ENCODE results near the gene TMEM163.

TMEM163 gene

DNA sequence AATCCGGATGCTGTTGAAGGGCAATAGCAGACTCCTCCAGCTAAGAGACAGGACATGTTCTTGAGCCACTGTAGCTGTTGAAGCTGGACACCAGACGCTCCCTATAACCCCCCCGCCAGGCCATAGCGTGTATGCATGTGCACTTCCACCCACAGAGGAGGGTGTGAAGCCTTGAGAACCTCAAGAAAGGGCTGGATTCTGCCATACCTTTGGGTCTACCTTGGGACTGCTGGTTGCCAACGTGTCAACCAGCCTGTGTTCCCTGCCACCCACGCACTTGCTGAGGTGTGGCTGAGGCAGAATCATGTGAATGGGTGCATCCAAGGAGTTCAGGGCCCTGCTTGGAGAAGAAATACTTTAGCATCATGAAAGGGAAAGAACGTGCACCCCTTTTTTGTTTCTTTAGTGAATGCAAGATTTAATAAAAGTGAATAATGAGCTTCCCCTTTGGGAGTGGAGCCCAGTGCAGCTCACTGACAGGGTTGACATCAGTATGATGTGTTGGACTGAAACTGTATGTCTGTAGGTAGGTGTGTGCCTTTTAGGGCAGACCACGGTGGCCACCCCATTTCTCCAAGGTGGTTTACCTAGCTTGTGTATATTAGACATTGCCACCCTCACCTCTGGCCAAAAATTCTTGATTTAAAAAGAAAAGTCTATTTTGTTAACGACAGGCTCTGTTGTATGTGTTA, 266.6 kb downstream of the TMEM163 start:
- no peak for DNase-seq

DNA sequence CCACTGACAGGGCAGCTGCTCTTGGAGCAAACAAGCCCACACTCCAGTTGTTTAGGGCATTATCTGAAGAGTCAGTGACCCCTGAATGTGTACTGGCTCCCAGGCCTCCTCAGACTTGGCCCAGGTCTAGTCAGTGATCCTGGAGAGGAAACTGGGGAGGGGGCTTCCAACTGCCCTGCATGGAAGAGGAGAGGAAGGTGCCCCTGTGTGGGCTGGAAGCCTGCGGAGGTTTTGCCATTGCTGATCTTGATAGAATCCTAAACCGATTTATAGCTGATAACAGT, 267.5 kb downstream of the TMEM163 start:
- no peak for DNase-seq

DNA sequence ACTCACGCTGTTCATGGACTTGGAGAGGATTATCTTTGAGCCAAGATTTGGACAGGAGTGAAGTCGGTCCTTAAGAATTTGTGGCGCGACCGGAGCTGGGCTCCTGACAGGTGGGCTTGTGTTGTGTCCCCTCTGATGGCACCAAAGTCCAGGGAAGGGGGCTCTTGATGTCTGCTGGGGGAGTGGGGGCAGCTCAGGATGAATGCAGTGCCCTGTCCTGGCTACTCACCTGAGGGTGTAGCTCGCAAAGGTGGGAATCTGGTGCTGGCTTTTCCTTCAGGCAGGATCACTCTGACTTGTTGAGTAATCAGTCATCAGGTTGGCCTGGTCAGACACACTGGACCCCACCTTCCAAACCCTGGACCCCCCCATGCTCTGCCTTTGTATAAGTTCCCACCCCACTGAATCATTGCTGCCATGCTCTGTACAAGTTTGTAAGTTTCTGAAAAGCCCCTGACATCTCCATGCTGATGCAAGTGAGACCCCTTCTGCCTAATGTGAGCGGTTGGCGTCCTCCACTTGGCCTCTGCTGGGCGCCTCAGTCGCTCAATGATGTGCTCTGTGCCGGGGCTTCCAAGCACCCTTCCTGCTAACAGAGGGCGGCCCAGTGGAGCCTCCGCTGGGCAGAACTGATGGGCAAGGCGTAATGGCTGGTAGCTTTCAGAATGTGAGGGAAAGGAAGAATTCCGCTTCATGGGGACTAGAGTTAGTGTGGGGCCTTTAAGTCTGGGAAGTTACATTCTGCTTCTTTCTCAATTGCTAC, 268.9 kb downstream of the TMEM163 start:
- no peak for DNase-seq

DNA sequence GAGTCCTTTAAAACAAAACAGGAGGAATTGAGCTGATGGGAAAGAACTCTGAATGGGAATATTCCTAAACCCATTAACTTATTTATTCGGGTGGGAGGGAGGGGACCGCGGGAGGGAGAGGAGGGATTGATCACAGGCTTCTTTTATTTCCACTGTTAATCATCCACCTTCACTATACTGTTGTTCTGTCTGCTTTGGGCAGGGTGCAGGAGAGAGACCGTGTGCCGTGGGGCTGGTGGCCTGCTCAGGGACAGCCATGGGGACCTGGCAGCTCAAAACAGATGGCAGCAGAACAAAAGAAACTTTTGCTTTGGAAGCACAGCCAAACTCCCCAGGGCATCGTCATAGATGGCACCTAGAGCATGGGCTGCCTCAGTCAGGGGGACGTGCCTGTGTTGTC, 269.6 kb downstream of the TMEM163 start:
- no peak for DNase-seq

DNA sequence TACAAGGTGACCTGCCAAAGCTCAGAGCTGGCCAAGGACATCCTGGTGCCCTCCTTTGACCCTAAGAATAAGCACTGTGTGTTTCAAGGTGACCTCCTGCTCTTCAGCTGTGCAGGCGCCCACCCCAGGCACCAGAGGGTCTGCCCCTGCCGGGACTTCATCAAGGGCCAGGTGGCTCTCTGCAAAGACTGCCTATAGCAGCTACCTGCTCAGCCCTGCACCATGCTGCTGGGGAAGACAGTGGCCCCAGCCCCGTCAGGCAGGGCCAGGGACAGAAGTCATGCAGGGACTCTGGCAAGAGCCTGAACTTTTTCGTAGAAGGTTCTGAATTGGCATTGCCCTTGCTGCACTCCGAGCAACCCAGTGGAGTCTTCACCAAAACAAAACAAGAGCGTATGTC, 270.1 kb downstream of the TMEM163 start:
- DNase-seq, result no peak

DNA sequence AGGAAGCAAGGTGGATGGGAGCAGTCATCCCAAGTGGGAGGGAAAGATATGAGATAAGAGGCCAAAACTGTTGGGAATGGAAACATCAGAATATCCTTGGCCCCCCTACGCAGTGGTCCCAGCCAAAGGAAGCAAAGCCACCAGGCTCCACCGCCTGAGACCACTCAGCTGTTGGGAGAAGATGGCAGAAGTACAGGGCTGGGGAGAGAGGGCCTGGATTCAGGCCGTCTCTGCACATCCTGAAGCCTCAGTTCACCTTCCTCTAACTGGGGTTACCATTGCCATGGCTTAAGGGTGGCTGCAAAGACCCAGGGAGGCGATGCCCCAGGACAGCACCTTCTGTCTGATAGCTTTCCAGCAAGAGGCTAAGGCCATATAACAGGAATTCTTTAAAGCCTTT, 271.1 kb downstream of the TMEM163 start:
- DNase-seq, result no peak

DNA sequence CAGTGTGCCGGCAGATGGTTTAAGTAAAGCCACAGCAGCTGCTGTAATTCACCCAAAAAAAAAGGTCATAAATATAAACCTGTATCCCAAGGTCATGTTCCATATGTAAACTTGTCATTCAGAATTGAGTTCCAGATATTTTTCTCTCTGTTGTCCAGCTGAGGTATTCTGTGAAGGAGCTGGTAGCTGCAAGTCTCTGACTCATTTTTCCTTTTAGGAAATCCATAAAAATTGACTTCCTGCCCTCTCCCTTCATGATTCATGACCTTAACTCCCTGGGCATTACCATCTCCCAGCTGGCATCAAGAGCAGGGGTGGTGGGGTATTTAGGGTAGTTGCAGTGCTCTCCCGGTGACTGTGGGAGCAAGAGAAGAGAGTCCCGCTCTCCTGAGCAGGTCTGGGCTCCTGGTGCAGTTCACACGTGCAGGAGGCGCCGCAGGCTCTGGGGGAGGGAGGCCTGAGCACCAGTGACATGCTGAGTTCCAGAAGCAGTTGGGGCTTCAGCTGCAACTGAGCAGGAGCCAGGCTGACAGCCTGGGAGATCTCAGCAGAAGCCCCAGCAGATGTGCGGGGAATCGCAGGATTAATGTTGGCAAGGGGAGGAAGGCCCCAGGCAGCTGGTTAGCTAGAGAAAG, 272.3 kb downstream of the TMEM163 start:
- no peak for DNase-seq

DNA sequence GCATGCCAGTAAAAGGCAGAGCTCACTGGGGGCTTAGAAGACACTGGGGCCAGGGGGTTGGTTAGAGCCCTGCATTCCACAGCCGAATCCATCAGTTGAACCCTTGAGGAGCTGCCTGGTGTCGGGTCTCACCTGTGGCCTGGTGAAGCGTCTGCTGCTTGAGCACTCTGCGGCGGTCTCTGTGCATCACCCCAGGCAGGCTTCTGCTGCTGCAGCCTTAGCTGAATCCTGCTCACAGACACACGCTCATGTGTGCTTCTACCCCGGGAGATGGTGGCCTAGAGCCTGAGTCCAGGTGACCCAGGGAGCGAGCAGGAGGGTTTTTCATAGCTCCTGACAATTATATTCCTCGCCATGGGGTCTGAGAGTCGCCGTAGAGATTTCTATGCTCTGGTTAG, 272.8 kb downstream of the TMEM163 start:
- DNase-seq, result no peak

DNA sequence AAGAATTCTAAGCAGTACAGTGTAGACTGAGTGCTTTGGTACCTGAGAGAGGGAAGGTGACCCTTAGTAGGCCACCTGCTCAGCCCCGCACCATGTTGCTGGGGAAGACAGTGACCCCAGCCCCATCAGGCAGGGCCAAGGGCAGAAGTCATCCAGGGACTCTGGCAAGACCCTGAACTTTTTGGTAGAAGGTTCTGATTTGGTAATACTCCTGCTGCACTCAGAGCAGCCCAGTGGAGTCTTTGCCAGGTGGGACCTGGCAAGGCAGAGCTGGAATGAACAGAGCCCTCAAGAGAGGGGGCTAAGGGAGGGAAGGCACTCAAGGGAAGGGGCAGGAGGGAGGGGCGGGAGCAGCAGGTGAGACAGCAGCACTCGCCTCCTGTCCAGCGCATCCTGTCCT, 273.7 kb downstream of the TMEM163 start:
- DNase-seq, result no peak

DNA sequence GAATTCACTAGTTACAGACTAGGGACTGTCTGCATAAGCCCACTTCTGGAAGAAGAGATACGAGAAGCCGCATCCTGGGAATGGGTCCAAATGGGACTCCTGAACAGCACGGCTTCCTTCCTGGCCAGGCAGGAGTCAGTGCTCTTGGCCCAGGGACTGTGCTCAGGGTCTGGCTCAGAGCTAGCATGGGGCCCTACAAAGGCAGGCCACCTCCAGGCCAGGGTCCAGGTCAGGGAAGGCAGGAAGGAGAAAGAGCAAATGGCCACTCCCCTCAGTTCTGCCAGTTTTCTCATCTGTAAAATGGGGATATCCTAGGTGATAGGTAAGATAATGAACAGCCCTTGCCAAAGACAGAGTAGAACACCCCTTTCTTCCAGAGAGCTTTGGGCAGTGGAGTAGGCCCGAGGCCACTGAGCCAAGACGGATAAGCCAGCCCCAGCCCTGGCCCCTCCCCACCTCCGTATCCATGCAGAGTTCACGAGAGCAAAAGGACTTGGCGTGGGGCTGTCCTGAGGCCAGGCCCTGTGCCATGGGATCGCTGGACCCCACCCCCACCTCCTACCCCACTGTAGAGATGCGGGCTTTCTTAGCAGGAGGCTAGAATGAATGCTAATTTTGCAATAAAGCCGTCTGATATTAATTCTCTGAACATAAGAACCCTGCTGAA, 274.9 kb downstream of the TMEM163 start:
- no peak for DNase-seq

DNA sequence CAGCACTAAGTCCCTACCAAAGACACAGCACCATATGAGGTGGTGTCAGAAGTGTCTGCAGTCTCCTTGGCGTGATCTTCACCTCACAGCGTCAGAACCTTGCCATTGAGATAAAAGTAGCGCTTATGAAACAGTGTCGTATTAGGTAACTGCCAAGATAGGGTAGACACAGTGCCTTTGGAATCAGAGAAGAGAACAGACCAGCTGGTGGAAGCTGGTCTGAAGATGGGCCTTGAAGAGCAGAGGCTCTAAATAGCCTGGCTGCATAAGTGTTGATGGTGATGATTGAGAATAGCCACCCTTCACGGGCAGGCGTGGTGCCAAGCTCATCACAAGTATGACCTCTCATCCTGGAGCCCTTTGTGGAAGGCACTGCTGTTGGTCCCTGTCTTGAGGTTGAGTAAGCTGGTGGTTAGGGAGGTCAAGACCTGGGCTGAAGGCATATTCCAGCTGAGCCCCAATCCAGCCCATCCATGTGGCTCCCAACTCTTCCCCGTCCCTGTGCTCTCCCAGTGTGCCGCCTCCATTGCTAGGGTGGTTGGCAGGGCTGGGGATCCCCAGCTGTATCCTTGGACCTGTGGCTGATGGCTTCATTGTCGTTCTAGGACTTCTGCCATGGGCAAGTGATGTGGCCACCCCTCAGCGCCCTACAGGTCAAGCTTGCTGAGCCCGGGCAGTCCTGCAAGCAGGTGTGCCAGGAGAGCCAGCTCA, 277.5 kb downstream of the TMEM163 start:
- no peak for DNase-seq

DNA sequence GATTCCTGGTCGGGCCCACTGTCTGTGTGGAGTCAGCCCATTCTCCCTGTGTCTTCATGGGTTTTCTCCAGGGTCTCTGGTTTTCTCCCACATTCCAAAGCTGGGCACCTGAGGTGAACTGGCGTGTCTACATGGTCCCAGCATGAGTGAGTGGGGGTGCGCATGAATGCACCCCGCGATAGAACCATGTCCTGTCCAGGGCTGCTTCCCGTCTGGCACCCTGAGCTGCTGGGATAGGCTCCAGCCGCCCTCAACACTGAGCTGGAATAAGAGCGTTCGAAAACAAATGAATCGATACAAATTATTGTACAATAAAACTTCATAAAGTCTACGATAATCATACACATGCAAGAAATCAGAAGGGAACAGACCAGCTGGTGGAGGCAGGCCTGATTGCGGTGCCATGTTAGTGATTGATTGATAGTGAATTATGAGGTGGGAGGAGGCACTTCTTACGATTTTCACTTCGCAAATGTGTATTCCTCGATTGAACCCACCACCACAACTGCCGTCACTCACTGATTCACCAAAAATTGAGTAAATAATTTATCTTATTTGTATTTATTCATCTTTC, 278.4 kb downstream of the TMEM163 start:
- DNase-seq, result no peak

DNA sequence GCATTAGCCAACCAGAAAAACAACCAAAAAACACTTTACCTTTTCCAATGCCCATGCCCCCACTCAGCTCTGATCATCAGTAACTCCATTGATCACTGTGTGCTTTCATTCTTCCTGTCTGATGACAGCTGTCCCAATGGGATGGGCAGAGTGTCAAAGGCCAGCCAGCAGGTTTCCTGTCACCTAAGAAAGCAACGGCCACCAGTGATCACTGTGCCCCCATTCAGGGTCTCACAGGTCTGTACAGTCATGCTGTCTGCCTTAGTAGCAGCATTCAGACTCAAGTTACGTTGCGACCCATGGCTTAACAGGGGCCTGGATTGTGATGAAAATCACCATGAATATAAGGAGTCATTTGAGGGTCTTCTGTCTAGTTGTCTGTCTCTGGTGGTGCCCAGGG, 280.4 kb downstream of the TMEM163 start:
- no peak for DNase-seq

DNA sequence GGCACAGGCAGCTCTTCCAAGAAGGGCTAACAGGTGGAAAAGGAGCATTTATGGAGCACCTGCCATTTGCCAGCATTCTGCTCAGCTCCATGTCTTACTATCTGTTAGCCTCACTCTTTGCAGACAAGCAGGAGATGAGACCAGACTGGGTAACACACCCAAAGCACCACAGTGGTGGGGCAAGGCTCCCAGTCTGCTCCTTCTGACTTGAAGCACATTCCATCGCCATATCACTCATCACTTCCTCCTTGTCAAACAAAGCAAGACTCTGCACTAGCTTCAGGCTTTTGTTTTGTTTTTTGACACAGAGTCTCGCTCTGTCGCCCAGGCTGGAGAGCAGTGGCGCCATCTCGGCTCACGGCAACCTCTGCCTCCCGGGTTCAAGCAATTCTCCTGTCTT, 282.1 kb downstream of the TMEM163 start:
- DNase-seq, result no peak

DNA sequence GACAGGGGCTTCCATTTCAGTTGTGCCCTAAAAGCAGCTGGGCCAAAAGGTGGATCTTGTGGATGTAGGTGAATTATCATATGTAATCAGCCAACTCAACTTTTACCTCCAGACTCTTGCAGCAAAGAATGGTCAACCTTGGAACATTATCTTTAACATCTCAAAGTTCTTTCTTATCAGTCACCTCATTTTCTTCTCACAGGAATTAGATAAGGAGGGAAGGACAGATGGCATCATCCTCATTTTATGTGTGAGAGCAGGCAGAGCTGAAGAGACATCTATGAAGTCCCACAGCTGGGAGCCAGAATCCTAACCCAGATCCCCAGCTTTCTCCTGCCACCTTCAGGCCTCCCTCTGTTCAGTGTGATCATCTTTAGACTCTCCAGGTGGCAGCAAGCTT, 282.9 kb downstream of the TMEM163 start:
- DNase-seq, result no peak

DNA sequence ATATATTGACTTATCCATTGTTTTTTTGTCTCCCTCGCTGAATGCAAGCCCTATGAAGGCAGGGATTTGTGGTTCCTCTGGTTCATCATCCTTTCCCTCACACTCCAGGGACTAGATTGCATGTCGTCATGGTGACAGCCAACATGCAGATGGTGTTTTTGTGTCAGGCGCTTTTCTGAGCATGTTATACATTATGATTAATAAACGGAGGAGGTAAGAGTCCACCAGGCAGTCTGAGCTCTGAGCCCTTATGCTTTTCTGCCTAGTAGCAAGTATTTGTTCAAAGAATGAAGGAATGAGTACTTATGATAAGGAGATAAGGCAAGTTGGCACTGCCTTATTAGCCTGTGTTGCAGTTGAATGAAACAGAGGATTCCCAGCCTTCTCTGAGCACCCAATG, 283.3 kb downstream of the TMEM163 start:
- no peak for DNase-seq

DNA sequence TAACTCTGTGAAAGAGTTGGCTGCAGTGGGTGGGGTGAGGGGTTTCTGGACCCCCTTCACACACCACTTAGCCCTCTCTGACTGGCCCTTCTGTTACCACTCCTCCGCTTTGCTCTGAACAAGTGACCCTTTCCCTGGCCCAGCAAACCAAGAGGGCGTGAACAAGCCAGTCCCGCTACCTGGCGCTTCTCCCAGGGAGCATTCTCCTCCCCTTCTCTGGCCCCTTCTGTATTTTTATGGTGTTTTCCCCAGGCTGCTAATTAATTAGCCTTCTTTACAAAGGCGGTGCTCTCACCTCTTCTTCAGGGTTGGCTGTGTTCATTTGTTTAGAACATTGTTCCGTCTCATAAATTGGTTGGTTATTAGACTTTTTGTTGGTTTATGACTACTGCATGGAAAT, 284.8 kb downstream of the TMEM163 start:
- no peak for DNase-seq

DNA sequence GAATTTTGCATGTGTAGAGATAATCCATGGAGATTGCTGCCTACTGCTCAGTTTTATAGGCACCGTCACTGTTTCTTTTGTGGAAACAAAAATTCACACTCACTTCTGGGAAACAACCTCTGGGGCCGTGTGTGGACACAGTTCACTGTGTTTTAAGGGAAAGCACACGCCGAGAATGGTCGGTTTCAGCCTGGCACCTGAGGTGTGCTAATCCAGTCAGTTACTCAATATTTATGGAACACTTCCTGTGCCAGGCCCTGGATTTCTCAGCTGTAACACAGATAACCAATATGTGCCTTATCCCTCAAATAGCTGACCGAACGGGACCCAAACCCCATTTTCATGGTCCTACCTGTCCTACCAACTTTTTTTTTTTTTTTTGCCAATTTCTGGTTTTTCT, 285.3 kb downstream of the TMEM163 start:
- DNase-seq, result no peak

DNA sequence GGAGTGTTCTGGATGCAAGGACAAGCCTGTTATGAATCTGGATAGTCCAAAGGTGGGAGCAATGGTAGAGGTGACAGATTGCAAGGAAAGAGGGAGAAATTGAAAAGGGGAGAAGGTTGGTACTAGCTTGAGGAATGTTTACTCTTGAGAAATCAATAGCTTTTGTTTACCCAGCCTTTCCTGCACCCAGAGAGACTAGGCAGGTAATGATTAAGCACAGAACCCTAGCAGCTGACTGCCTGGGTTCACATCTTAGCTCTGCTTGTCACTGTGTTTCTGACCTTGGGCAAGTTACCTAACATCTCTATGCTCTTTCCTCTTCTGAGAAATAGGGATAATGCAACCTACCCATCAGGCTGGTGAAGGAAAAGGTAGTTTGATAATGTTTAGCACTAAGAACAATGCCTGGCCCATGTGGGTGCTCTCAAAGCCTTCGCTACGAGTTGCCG, 286.3 kb downstream of the TMEM163 start:
- no peak for DNase-seq

DNA sequence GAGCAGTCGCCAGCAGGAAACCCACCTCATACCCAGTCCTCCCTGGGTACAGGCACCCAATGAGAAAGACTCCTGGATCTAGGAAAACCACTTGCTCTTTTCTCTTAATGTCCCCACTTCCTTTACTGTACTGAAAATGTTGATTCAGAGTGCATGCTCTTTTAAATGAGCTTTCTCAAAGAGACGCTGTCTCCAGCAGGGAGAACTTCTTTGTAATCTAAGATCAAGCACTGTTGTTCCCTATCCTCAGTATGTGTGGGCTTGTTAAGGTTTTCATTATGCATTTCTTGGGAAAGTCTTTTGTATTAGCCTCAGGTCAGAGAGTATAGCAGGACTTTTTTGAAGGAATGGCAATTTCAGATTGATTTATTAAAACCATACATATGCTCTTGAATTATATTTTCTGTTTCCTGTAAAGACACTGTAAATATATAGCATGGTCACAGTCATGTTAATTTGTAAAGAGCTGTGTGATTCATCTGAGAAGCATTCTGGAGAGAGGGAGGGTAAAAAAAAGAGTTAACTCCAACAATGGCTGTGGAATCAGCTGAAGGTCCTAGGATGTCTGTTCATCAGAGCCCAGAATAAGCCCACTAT, 286.9 kb downstream of the TMEM163 start:
- no peak for DNase-seq

DNA sequence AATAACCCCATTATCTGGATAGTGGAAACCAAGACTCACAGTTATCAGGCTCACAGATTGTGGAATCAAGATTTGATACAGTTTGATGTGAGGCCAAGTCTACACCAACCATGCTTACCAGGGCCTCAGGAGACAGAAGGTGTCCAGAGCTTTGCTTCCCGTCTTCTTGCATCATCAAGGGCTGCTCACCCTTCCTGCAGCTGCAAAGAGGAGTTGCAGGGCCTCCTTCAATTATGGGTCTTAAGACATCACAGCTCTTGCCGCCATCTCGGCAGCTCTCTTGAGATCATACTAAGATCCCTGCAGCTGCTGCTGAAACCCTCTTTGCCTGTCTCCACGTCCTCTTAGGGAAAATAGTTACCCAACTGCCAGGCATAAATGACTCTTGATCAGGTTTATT, 288.9 kb downstream of the TMEM163 start:
- DNase-seq, result no peak

DNA sequence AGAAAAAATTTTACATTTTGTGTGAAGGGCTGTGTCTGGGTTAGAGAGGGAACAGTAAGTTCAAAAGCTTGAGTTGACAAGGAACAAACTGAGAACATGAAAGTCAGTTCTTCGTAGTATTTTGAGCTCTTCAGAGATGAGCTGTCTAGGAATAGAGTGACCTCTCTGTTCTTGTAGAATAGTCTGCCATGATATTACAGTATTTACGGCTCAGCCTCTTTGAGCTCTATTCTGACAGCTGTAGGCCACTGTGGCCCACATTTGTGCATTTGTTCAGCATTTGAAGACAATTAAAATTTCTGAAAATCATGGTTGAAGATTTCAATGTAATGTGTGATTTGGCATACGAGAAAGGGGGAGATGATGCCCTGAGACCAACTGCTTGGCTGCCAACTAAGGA, 292.1 kb downstream of the TMEM163 start:
- DNase-seq, result no peak
